ENCODE results near the gene TBC1D16.

Gene TBC1D16

DNA sequence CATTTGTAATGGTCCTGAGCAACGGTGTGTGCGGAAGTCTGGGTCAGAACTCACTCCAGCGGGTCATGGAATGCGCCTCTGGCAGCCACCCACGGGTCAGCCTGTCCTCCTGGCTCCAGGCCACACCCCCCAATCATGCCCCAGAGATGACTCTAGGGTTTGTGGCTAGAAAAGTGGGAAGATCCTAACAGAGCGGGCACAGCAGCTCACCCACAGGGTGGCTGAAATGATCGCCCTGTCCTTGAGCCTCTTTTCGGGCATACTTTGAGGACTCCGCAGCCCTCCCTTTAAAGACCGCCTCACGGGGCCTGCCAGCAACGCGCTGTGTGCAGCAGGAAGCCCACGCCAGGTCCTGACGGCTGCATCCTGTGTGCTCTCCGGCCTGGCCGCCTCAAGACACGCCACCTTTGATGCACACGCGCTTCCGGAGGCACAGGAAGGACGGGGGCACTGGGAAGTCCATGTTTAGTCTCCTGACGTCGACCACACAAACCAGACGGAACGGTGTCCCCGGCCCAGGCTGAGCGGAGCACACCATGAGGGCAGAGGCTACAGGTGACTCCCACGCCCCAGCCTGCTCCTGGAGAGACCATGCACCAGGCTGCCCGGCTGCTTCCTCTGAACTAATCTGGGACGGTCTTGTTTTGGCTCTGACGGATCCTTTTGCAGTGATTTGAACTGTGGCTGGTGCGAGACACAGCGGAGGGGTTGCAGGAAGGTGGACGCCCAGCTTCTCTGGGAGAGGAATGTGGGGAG lies 92.9 kb downstream of the TBC1D16 start:
- Histone ChIP-seq H2AFZ (ENCODE audit: low read length, unreplicated experiment) (no peak overlapping the region), H3K27me3 (ENCODE audit: insufficient read depth, low read length) (no peaks in the 10 kb centered on the region), H3K79me2 (ENCODE audit: control insufficient read depth, insufficient read depth, low read length, unreplicated experiment) (no peaks in the 10 kb centered on the region), H3K27ac (ENCODE audit: low read depth, low read length) (no peak overlapping the region), H3K36me3 (ENCODE audit: insufficient read depth, low read length) (peaks cover 25% of the 10 kb centered on the region; the same call in 1 of the 2 replicates), H3K4me1 (ENCODE audit: control insufficient read depth, insufficient read depth, low read length, unreplicated experiment) (peaks cover 4% of the 10 kb centered on the region), H3K4me3 (ENCODE audit: low read depth, low read length) (no peak overlapping the region)

DNA sequence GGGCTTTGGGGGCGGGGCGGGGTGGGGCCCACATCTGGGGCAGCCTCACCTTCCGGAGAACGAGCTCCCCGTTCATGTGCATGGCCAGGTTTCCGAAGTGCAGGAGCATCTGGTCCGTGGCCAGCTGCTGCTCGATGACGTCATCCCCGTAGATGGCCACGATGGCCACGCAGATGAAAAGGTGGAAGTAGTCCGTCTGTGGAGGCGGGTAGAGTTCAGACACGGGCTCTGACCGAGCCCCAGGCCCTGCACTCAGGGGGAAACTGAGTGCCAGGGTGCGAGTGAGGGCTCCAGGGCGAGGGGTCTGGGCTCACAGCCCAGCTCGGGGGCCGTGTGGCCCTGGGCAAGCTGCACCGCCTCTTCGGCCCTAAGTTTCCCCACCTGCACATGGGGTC lies 93.7 kb downstream of the TBC1D16 start:
- Histone ChIP-seq H3K27me3 (ENCODE audit: insufficient read depth, low read length) (no peaks in the 10 kb centered on the region), H3K4me3 (ENCODE audit: low read depth, low read length) (no peak overlapping the region), H3K27ac (ENCODE audit: low read depth, low read length) (no peak overlapping the region), H2AFZ (ENCODE audit: low read length, unreplicated experiment) (no peak overlapping the region), H3K36me3 (ENCODE audit: insufficient read depth, low read length) (peaks cover 21% of the 10 kb centered on the region; the same call in 1 of the 2 replicates), H3K79me2 (ENCODE audit: control insufficient read depth, insufficient read depth, low read length, unreplicated experiment) (no peaks in the 10 kb centered on the region), H3K4me1 (ENCODE audit: control insufficient read depth, insufficient read depth, low read length, unreplicated experiment) (peaks cover 4% of the 10 kb centered on the region)

DNA sequence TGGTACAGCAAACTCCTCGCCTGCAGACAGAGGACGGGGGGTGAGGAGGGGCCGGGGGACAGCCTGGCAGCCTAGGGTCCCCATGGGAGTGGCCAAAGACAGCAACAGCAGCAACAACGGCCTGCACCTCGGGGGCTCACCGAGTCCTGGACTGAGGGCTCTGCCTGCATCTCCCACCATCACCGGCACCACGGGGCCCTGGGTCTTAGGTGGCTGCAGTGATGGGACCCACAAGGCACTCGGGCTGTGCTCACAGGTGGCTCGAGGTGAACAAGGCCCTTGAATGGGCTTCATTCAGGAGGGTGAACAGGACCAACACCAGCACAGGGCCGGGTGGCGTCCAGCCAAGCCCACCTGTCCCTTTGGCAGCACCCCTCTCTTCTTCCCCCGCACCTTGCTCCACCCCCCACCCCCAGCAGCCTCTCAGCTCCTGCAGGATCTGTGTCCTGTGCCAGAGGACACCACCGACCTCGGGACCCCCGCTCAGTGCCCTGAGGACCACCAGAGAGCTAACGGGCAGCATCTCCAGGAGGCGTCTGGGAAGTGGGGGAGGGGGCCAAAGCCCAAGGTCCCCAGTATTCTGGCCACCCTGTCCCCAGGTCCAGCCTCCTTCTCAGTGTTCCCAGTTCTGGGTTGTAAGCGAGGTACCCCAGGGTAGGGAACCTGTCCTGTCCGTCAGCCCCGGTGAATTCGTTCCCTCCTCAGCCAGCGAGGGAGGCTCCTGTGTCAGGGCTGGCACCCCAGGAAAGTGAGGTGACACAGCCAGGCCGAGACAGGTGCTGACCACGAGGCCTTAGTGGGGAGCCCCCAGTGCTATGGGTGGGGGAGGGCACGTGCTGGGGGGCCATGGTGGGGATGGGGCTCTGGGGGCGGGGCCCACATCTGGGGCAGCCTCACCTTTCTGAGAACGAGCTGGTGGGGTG lies 94.3 kb downstream of the TBC1D16 start:
- Histone ChIP-seq H2AFZ (ENCODE audit: low read length, unreplicated experiment) (no peak overlapping the region), H3K4me1 (ENCODE audit: control insufficient read depth, insufficient read depth, low read length, unreplicated experiment) (peaks cover 4% of the 10 kb centered on the region), H3K36me3 (ENCODE audit: insufficient read depth, low read length) (peaks cover 21% of the 10 kb centered on the region; the same call in 1 of the 2 replicates), H3K27me3 (ENCODE audit: insufficient read depth, low read length) (no peaks in the 10 kb centered on the region), H3K4me3 (ENCODE audit: low read depth, low read length) (no peak overlapping the region), H3K27ac (ENCODE audit: low read depth, low read length) (no peak overlapping the region), H3K79me2 (ENCODE audit: control insufficient read depth, insufficient read depth, low read length, unreplicated experiment) (no peaks in the 10 kb centered on the region)

DNA sequence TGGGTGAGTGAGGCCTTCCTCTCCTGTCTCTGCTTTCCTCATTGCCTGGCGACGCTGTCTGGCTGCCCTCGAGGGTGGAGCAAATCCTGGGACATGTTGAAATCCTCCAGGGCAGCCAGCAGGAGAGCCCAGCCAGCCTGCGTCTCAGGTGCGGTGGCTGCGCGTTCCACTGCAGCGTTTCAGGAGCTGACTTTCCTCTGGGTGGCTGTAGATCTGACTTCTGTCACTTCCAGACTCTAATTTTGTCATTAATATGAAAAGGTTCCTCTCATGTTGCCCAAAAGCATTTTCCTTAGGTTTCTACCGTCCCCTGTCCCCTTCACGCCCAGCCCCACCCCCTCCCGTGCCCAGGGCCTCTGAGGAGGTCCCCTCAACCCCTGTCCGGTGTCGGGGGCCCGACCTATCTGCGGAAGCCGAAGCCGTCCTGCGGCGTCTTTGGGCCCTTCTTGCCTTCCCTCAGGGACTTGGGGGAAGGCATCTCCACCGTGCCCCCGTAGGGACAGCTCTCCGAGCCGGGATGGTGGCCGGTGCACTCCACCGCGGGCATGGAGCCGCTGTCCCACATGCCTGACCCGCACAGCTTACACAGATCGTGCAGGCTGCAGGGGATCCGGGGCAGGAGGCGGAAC lies 95.1 kb downstream of the TBC1D16 start:
- Histone ChIP-seq H3K27me3 (ENCODE audit: insufficient read depth, low read length) (no peaks in the 10 kb centered on the region), H3K4me3 (ENCODE audit: low read depth, low read length) (no peak overlapping the region), H2AFZ (ENCODE audit: low read length, unreplicated experiment) (no peak overlapping the region), H3K36me3 (ENCODE audit: insufficient read depth, low read length) (peaks cover 21% of the 10 kb centered on the region; the same call in 1 of the 2 replicates), H3K27ac (ENCODE audit: low read depth, low read length) (no peak overlapping the region), H3K79me2 (ENCODE audit: control insufficient read depth, insufficient read depth, low read length, unreplicated experiment) (no peaks in the 10 kb centered on the region), H3K4me1 (ENCODE audit: control insufficient read depth, insufficient read depth, low read length, unreplicated experiment) (peaks cover 4% of the 10 kb centered on the region)

DNA sequence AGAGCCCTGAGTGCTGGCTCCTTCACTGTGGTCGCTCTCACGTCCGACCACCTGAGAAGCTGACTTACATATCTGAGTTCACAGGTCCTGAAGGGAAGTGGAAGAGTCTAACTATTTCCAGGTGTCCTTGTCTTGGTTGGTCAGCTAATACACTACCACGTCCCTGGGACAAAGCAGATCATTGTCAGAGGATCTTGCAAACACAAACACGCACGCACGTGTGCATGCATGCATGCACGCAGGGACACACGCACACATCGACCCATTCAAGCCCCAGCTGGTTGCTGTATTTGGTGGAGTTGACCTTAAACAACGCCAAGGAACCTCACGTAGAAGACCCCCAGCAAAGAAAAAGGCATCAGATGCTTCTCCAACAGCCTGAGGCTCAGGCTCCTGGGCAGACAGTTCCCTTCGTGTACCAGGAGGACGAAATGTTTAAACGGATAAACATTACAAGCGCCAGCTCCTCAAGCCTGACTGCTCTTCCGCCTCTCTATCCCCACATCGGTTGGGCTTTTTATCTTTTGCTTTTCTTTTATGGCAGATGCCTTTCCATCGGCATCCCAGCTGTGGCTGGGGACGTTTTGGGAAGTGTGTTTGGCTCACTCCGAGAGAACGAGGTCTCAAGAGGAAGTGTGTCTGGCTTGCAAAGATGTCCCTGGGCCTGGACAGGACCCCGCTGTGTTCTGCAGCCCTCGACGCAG lies 95.8 kb downstream of the TBC1D16 start:
- Histone ChIP-seq H3K4me3 (ENCODE audit: low read depth, low read length) (no peak overlapping the region), H3K4me1 (ENCODE audit: control insufficient read depth, insufficient read depth, low read length, unreplicated experiment) (peaks cover 4% of the 10 kb centered on the region), H2AFZ (ENCODE audit: low read length, unreplicated experiment) (no peak overlapping the region), H3K27me3 (ENCODE audit: insufficient read depth, low read length) (no peaks in the 10 kb centered on the region), H3K79me2 (ENCODE audit: control insufficient read depth, insufficient read depth, low read length, unreplicated experiment) (no peaks in the 10 kb centered on the region), H3K27ac (ENCODE audit: low read depth, low read length) (no peak overlapping the region), H3K36me3 (ENCODE audit: insufficient read depth, low read length) (peaks cover 18% of the 10 kb centered on the region; the same call in 1 of the 2 replicates)

DNA sequence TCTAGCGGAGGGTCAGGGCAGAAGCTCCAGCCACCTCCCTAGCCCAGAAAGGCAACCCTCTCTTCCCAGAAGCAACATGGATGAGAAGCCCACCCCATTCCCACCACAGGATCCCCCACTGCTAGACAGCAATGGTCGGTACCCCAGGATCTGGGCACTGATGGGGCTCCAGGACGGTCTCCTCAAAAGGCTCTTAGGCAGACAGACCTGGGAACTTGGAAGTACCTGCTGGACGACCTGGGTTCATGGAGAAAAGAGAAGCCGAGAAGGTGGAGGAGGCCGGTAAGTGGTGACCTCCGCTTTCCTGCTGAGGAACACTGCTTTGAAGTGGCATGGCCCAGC lies 96.6 kb downstream of the TBC1D16 start:
- peaks cover 11% of the 10 kb centered on the region; the same call in 1 of the 2 replicates for H3K36me3 ChIP-seq (ENCODE audit: insufficient read depth, low read length)
- H2AFZ ChIP-seq (ENCODE audit: low read length, unreplicated experiment): no peak overlapping the region
- no peak overlapping the region for H3K27ac ChIP-seq (ENCODE audit: low read depth, low read length)
- no peak overlapping the region for H3K4me3 ChIP-seq (ENCODE audit: low read depth, low read length)
- peaks cover 6% of the 10 kb centered on the region for H3K4me1 ChIP-seq (ENCODE audit: control insufficient read depth, insufficient read depth, low read length, unreplicated experiment)
- H3K79me2 ChIP-seq (ENCODE audit: control insufficient read depth, insufficient read depth, low read length, unreplicated experiment): no peaks in the 10 kb centered on the region
- no peaks in the 10 kb centered on the region for H3K27me3 ChIP-seq (ENCODE audit: insufficient read depth, low read length)

DNA sequence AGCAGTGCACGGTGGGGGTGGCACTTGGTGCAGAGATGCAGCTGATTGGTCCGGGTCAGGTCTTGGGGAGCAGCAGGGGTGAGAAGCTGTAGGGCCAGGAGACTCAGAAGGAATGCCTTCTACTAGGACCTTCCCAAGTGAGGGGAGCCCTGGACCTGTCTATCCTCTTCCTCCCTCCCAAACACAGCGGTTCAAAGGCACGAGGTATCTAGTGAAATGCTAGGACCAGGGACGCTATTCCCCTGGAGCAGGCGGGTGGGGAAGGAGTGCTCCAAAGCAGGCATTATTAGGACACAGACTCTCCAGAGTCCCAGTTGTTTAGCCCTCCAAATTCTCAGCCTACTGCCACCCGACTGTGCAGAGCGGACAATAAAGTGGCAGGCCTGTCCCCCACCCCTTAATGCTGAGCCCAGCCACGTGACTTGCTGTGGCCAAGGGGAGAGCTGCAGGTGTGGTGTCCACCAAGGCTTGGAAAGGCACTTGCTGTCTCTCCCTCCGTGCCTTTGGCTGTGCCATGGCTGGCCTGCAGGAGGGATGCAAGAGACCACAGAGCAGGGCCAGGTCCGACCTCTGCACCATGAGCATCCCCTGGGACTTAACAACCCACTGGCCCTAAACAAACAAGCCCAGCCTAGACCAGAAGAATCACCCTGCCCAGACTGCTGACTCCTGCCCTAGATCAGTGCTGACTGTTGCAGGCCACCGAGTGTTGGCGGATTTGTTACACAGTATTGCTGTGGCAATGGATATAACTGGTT lies 97.2 kb downstream of the TBC1D16 start:
- no peak overlapping the region for H3K4me3 ChIP-seq (ENCODE audit: low read depth, low read length)
- H3K4me1 ChIP-seq (ENCODE audit: control insufficient read depth, insufficient read depth, low read length, unreplicated experiment): peaks cover 11% of the 10 kb centered on the region

DNA sequence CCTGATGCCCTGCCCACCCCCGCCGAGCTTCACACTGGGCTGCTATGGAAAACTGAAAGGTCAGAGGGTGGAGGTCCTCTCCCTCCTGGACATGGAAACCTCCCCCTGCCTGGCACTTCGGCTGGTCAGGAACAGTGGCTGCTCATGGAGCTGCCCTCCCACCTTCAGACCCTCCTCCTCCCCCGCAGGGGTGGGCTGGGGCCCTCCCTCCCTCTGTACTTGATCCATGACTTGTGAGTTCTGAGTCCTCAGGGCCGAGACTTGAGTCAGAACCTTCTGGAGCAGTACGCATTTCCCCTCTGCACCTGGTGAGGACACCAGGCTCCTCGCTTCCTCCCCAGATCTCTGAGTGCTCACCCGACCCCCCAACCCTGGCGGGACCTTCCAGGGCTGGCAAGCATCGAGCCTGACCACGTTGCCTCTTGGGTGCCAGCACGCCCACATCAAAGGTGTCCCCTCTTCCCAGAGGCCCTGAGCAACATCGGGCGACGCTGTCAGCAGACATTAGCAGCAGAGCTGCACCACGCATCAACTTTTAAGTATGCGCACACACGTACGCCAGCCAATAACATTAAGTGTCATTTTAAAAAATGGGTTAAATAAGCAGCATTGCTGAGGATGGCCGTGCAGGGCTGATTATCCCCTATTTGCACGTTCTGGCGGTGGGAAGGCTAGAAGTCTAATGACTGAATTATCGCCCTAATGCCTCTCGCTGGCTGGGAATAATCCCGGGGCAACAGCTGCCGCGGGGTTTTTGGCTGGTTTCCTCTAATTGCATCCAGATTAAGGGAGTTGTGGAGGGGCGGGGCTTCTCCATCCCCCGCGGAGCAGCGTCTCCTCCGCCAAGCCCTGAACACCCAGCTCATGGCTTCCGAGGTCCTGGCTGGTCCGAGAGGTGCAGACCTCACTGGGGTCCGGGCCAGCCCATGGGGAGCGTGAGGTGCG lies 98.0 kb downstream of the TBC1D16 start:
- Histone ChIP-seq H3K4me3 (ENCODE audit: low read depth, low read length) (no peak overlapping the region), H3K4me1 (ENCODE audit: control insufficient read depth, insufficient read depth, low read length, unreplicated experiment) (peaks cover 12% of the 10 kb centered on the region)

More for the DNA sequence above, 97.2 kb downstream of the TBC1D16 start:
- peaks cover 9% of the 10 kb centered on the region; the same call in 1 of the 2 replicates for H3K36me3 ChIP-seq (ENCODE audit: insufficient read depth, low read length)
- H2AFZ ChIP-seq (ENCODE audit: low read length, unreplicated experiment): no peak overlapping the region
- H3K27me3 ChIP-seq (ENCODE audit: insufficient read depth, low read length): no peaks in the 10 kb centered on the region
- no peaks in the 10 kb centered on the region for H3K79me2 ChIP-seq (ENCODE audit: control insufficient read depth, insufficient read depth, low read length, unreplicated experiment)
- H3K27ac ChIP-seq (ENCODE audit: low read depth, low read length): no peak overlapping the region

More for the DNA sequence above, 98.0 kb downstream of the TBC1D16 start:
- Histone ChIP-seq H3K27me3 (ENCODE audit: insufficient read depth, low read length) (no peaks in the 10 kb centered on the region), H2AFZ (ENCODE audit: low read length, unreplicated experiment) (no peak overlapping the region), H3K36me3 (ENCODE audit: insufficient read depth, low read length) (peaks cover 9% of the 10 kb centered on the region; the same call in 1 of the 2 replicates), H3K79me2 (ENCODE audit: control insufficient read depth, insufficient read depth, low read length, unreplicated experiment) (no peaks in the 10 kb centered on the region), H3K27ac (ENCODE audit: low read depth, low read length) (no peak overlapping the region)

Measured in ACC112 (cell line).